Measurements from ENCODE around the gene GABPB1. TPM values are rescaled to one million over a fixed set of nuclear protein-coding genes. Genes with fewer than 3 reads are reported as not detected.

GABPB1 gene
- total RNA-seq, 1 donor from 2014 or later: 28.2 TPM

GRCh38 chr15:50262533-50262932 is 92.5 kb downstream of the GABPB1 start:
- H3K4me1 ChIP-seq (ENCODE audit: control insufficient read depth in 3 of 3, insufficient read depth in 3 of 3, low read length in 3 of 3): no peaks in the 10 kb centered on the region
- no peak overlapping the region for H3K4me3 ChIP-seq (ENCODE audit: low read length in 3 of 3)
- H3K9me3 ChIP-seq (ENCODE audit: control insufficient read depth in 3 of 3, low read length in 3 of 3): no peaks in the 10 kb centered on the region
- no peaks in the 10 kb centered on the region for H3K36me3 ChIP-seq (ENCODE audit: control insufficient read depth in 3 of 3, insufficient read depth in 3 of 3, low read length in 3 of 3)
- H3K27me3 ChIP-seq (ENCODE audit: control insufficient read depth in 3 of 3, insufficient read depth in 3 of 3, low read length in 3 of 3): peaks cover 0 to 3% (median 0%) of the 10 kb centered on the region in 3 donors
- H3K9ac ChIP-seq (ENCODE audit: low read depth in 1 of 3, low read length in 3 of 3): no peak overlapping the region
- no peak overlapping the region for H3K27ac ChIP-seq (ENCODE audit: low read depth, low read length)

- no peak overlapping the region for H3K4me3 ChIP-seq (ENCODE audit: low read length in 3 of 3)
- H3K4me1 ChIP-seq (ENCODE audit: control insufficient read depth in 3 of 3, insufficient read depth in 3 of 3, low read length in 3 of 3): no peaks in the 10 kb centered on the region
- H3K9ac ChIP-seq (ENCODE audit: low read depth in 1 of 3, low read length in 3 of 3): no peak overlapping the region
- no peaks in the 10 kb centered on the region for H3K9me3 ChIP-seq (ENCODE audit: control insufficient read depth in 3 of 3, low read length in 3 of 3)
- peaks cover 0 to 3% (median 0%) of the 10 kb centered on the region in 3 donors for H3K27me3 ChIP-seq (ENCODE audit: control insufficient read depth in 3 of 3, insufficient read depth in 3 of 3, low read length in 3 of 3)
- no peak overlapping the region for H3K27ac ChIP-seq (ENCODE audit: low read depth, low read length)
- H3K36me3 ChIP-seq (ENCODE audit: control insufficient read depth in 3 of 3, insufficient read depth in 3 of 3, low read length in 3 of 3): no peaks in the 10 kb centered on the region
Measured at GRCh38 chr15:50261981-50262380, 93.0 kb downstream of the GABPB1 start.

- H3K4me1 ChIP-seq (ENCODE audit: control insufficient read depth in 3 of 3, insufficient read depth in 3 of 3, low read length in 3 of 3): no peaks in the 10 kb centered on the region
- no peak overlapping the region for H3K4me3 ChIP-seq (ENCODE audit: low read length in 3 of 3)
- H3K27ac ChIP-seq (ENCODE audit: low read depth, low read length): no peak overlapping the region
- H3K27me3 ChIP-seq (ENCODE audit: control insufficient read depth in 3 of 3, insufficient read depth in 3 of 3, low read length in 3 of 3): peaks cover 0 to 3% (median 0%) of the 10 kb centered on the region in 3 donors
- H3K9me3 ChIP-seq (ENCODE audit: control insufficient read depth in 3 of 3, low read length in 3 of 3): no peaks in the 10 kb centered on the region
- no peaks in the 10 kb centered on the region for H3K36me3 ChIP-seq (ENCODE audit: control insufficient read depth in 3 of 3, insufficient read depth in 3 of 3, low read length in 3 of 3)
- no peak overlapping the region for H3K9ac ChIP-seq (ENCODE audit: low read depth in 1 of 3, low read length in 3 of 3)
Measured at GRCh38 chr15:50260969-50261496, 94.0 kb downstream of the GABPB1 start.

- Histone ChIP-seq H3K9me3 (ENCODE audit: control insufficient read depth in 3 of 3, low read length in 3 of 3) (no peaks in the 10 kb centered on the region), H3K4me3 (ENCODE audit: low read length in 3 of 3) (no peak overlapping the region), H3K9ac (ENCODE audit: low read depth in 1 of 3, low read length in 3 of 3) (no peak overlapping the region), H3K27me3 (ENCODE audit: control insufficient read depth in 3 of 3, insufficient read depth in 3 of 3, low read length in 3 of 3) (peaks cover 0 to 3% (median 0%) of the 10 kb centered on the region in 3 donors), H3K27ac (ENCODE audit: low read depth, low read length) (no peak overlapping the region), H3K36me3 (ENCODE audit: control insufficient read depth in 3 of 3, insufficient read depth in 3 of 3, low read length in 3 of 3) (no peaks in the 10 kb centered on the region), H3K4me1 (ENCODE audit: control insufficient read depth in 3 of 3, insufficient read depth in 3 of 3, low read length in 3 of 3) (no peaks in the 10 kb centered on the region)
Measured at GRCh38 chr15:50259276-50259675, 95.7 kb downstream of the GABPB1 start.

- Histone ChIP-seq H3K27ac (ENCODE audit: low read depth, low read length) (no peak overlapping the region), H3K4me1 (ENCODE audit: control insufficient read depth in 3 of 3, insufficient read depth in 3 of 3, low read length in 3 of 3) (no peaks in the 10 kb centered on the region), H3K9ac (ENCODE audit: low read depth in 1 of 3, low read length in 3 of 3) (no peak overlapping the region), H3K4me3 (ENCODE audit: low read length in 3 of 3) (no peak overlapping the region), H3K36me3 (ENCODE audit: control insufficient read depth in 3 of 3, insufficient read depth in 3 of 3, low read length in 3 of 3) (no peaks in the 10 kb centered on the region), H3K9me3 (ENCODE audit: control insufficient read depth in 3 of 3, low read length in 3 of 3) (no peaks in the 10 kb centered on the region), H3K27me3 (ENCODE audit: control insufficient read depth in 3 of 3, insufficient read depth in 3 of 3, low read length in 3 of 3) (peaks cover 0 to 3% (median 0%) of the 10 kb centered on the region in 3 donors)
Measured at GRCh38 chr15:50257924-50258323, 97.1 kb downstream of the GABPB1 start.

- peaks cover 0 to 7% (median 3%) of the 10 kb centered on the region in 3 donors for H3K27me3 ChIP-seq (ENCODE audit: control insufficient read depth in 3 of 3, insufficient read depth in 3 of 3, low read length in 3 of 3)
Measured at GRCh38 chr15:50257332-50257731, 97.7 kb downstream of the GABPB1 start.

GRCh38 chr15:50256188-50257041 is 98.6 kb downstream of the GABPB1 start:
- Histone ChIP-seq H3K9ac (ENCODE audit: low read depth in 1 of 3, low read length in 3 of 3) (no peak overlapping the region), H3K36me3 (ENCODE audit: control insufficient read depth in 3 of 3, insufficient read depth in 3 of 3, low read length in 3 of 3) (no peaks in the 10 kb centered on the region), H3K9me3 (ENCODE audit: control insufficient read depth in 3 of 3, low read length in 3 of 3) (no peaks in the 10 kb centered on the region), H3K4me3 (ENCODE audit: low read length in 3 of 3) (no peak overlapping the region), H3K27ac (ENCODE audit: low read depth, low read length) (no peak overlapping the region), H3K27me3 (ENCODE audit: control insufficient read depth in 3 of 3, insufficient read depth in 3 of 3, low read length in 3 of 3) (peaks cover 0 to 10% (median 6%) of the 10 kb centered on the region in 3 donors), H3K4me1 (ENCODE audit: control insufficient read depth in 3 of 3, insufficient read depth in 3 of 3, low read length in 3 of 3) (no peaks in the 10 kb centered on the region)

More at GRCh38 chr15:50257332-50257731, 97.7 kb downstream of the GABPB1 start:
- Histone ChIP-seq H3K36me3 (ENCODE audit: control insufficient read depth in 3 of 3, insufficient read depth in 3 of 3, low read length in 3 of 3) (no peaks in the 10 kb centered on the region), H3K4me1 (ENCODE audit: control insufficient read depth in 3 of 3, insufficient read depth in 3 of 3, low read length in 3 of 3) (no peaks in the 10 kb centered on the region), H3K27ac (ENCODE audit: low read depth, low read length) (no peak overlapping the region), H3K9ac (ENCODE audit: low read depth in 1 of 3, low read length in 3 of 3) (no peak overlapping the region), H3K9me3 (ENCODE audit: control insufficient read depth in 3 of 3, low read length in 3 of 3) (no peaks in the 10 kb centered on the region), H3K4me3 (ENCODE audit: low read length in 3 of 3) (no peak overlapping the region)

- Histone ChIP-seq H3K27ac (ENCODE audit: low read depth, low read length) (no peak overlapping the region), H3K9me3 (ENCODE audit: control insufficient read depth in 3 of 3, low read length in 3 of 3) (no peaks in the 10 kb centered on the region), H3K36me3 (ENCODE audit: control insufficient read depth in 3 of 3, insufficient read depth in 3 of 3, low read length in 3 of 3) (no peaks in the 10 kb centered on the region), H3K4me1 (ENCODE audit: control insufficient read depth in 3 of 3, insufficient read depth in 3 of 3, low read length in 3 of 3) (no peaks in the 10 kb centered on the region), H3K4me3 (ENCODE audit: low read length in 3 of 3) (no peak overlapping the region), H3K27me3 (ENCODE audit: control insufficient read depth in 3 of 3, insufficient read depth in 3 of 3, low read length in 3 of 3) (peaks cover 0 to 10% (median 6%) of the 10 kb centered on the region in 3 donors), H3K9ac (ENCODE audit: low read depth in 1 of 3, low read length in 3 of 3) (no peak overlapping the region)
Measured at GRCh38 chr15:50252556-50252955, 102.4 kb downstream of the GABPB1 start.

- no peaks in the 10 kb centered on the region for H3K36me3 ChIP-seq (ENCODE audit: control insufficient read depth in 3 of 3, insufficient read depth in 3 of 3, low read length in 3 of 3)
- no peaks in the 10 kb centered on the region for H3K4me1 ChIP-seq (ENCODE audit: control insufficient read depth in 3 of 3, insufficient read depth in 3 of 3, low read length in 3 of 3)
- no peak overlapping the region for H3K27ac ChIP-seq (ENCODE audit: low read depth, low read length)
- no peak overlapping the region for H3K9ac ChIP-seq (ENCODE audit: low read depth in 1 of 3, low read length in 3 of 3)
- H3K9me3 ChIP-seq (ENCODE audit: control insufficient read depth in 3 of 3, low read length in 3 of 3): no peaks in the 10 kb centered on the region
- H3K4me3 ChIP-seq (ENCODE audit: low read length in 3 of 3): no peak overlapping the region
- H3K27me3 ChIP-seq (ENCODE audit: control insufficient read depth in 3 of 3, insufficient read depth in 3 of 3, low read length in 3 of 3): peaks cover 0 to 10% (median 6%) of the 10 kb centered on the region in 3 donors
Measured at GRCh38 chr15:50251638-50252182, 103.3 kb downstream of the GABPB1 start.

Measured in skeletal muscle tissue (tissue), 4 donors.